Spleen (tissue), 7 donors: ENCODE measurements around the gene FUT7.

Experiments
- CTCF ChIP-seq, 11 experiments: fragments of 200-600 bp in 7 of 11; fragments of 450-650 bp in 4 of 11; sonication (generic) in 4 of 11; IDR thresholded peaks in 8 of 11; conservative IDR thresholded peaks in 3 of 11; 1 replicate in 7 of 11; 2 replicates in 4 of 11; pipeline versions ENCODE4 v1.4.0 to v1.8.0; 2016 to 2021; ENCODE audit warnings: antibody characterized with exemption in 11 of 11, inconsistent platforms in 4 of 11, mild to moderate bottlenecking in 1 of 11
- POLR2A ChIP-seq, 3 donors: fragments of 450-650 bp; IDR thresholded peaks; one replicate each; pipeline ENCODE4 v1.5.1; 2017; ENCODE audit warnings: antibody characterized with exemption in 3 of 3, mild to moderate bottlenecking in 1 of 3
- POLR2AphosphoS5 ChIP-seq, 3 donors: sonication (generic); formaldehyde crosslinking; IDR thresholded peaks; one replicate each; pipeline ENCODE4 v1.5.1; 2017; ENCODE audit warnings: antibody characterized with exemption in 3 of 3
- donor health status: DM: no; HTN: no; CAD: no; lungs with moderate emphysema.
- donor health status: DM: no; HTN: no; CAD: no.
- donor health status: DM: no; HTN: no; CAD: no.

GRCh38 chr9:137037483-137037882 lies 5.6 kb upstream of the FUT7 start:
- TF ChIP-seq CTCF (IDR thresholded peaks at IDR 0.05 in 8 of 11, conservative IDR thresholded peaks at IDR 0.05 in 3 of 11) = no peak
- TF ChIP-seq POLR2A (IDR thresholded peaks at IDR 0.05) = no peak
- TF ChIP-seq POLR2AphosphoS5 (IDR thresholded peaks at IDR 0.05) = no peak
